GM18907 (cell line): ENCODE data around the gene WASHC4.

Source experiments
- ATAC-seq: cut with Tn5 transposase; IDR thresholded peaks from one replicate; pipeline ENCODE4 v1.9.1; 2021; ENCODE audit warnings: mild to moderate bottlenecking, moderate library complexity; ENCODE audit not compliant: unreplicated experiment

Gene WASHC4

DNA sequence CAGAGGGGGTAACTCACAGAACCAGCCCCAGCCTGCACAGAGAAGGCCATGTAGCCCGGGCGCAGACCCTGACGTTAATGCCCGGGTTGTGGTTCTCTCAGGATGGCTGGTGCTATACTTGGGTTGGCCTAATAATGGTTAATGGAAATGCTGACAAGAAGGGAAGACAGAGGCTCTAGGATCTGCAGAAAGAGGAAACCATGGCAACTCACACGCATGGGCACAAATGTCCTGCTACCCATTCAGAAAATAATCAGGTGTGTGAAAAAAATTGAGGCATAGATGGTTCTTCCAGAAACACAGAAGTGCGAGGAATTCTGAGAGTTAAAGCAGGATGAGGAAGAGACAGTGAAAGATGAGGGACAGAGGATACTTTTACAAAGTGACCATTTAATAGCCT lies 94.7 kb downstream of the WASHC4 start:
- ATAC-seq = no peak

DNA sequence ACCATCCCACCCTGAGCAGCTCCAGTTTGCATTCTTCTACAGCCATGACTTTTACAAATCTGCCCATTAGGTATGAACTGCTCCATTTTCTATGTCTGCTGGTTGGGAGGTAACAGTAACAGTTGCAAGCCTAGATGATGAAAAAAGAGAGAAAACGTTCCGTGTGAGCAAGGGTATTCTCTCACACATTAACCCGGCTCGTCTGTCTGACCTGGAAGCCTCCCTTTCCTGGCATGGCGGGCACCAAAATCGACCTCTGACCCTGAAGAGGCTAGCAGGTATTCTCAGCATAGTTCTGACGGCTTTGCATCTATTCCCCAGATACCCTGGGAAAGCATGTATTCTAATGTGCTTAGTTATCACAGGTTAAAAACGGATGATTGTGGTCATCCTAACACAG lies 96.6 kb downstream of the WASHC4 start:
- no peak for ATAC-seq

DNA sequence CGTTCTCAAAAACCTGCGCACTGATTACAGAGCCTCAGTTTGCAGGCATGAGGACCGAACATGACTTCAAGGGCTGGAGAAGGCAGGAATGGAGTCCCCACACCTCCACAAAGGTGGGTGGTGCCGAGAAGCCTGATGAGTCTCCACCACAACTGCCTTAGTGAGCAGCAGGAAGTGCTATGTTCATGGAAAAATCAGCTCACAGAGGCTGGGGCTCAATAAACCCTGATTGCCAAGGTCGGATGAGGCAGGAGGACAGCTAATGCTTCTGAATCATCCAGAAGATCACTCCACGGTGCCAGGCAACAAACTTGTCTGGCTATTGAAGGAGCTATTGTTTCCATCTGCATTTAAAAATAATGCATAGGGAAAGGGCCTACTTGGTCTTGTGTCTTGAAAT lies 97.4 kb downstream of the WASHC4 start:
- ATAC-seq = no peak

DNA sequence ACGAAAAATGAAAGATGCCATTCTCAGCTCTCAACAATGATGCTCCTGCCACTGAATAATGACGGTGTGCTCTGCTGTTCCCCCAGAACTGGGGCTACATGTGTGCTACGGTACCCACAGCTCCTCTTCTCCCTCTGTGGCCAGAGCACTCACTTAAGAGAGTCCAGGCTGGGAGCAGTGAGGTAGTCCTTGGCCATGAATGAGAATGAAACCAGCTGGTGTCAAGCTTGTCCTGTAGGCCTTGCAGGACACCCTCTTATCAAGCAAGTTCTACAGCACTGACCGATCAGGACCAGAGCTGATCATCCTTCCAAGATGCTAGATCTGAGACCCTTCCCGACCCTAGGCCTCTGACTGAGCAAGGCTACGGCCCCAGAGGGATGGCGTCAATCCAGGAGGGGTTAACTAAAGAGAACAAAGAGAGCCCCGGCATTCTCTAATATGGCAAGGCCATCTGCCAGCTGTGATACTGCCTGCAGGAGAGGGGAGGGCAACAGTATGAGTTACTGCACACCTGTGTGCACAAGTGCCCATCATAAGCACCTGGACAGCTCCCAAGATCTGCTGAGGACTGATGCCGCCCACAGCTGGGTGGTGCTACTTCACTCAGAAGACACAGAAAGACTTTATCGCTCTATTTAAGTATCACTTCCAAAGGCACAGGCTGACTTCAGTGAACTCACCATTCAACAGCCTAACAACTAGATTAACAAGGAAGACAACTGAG lies 98.0 kb downstream of the WASHC4 start:
- ATAC-seq = no peak

DNA sequence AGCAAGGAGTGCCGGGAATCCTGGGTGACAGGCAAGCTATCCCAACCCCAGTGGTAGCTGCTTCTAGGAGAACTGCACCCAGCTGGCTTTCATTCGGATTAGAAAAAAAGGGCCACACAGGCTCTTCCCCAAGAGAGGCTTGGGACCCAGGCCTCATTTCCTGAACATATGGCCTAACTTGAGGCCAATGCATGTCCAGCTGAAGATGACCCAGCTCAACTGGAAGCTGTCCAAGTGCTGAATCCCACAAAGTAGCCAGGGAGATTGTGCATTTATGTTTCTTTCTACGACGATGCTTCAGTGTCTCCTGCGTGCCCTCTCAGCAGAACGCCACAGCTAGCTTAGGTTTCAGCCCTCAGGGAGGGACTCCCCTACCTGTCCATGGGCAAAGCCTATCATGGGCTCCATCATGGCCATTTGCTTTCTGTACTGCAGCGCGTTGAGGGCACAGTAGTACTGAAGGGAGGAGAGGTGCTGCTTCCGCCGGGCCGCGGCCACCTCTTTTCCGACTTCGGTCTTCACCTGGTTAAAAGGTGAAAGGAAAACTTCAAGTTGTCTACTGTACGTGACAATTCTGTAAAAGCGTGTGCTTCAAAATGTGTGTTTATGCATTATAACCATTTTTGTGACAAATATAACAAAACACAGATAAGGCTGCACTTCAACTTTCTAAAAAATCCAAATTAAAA lies 99.3 kb downstream of the WASHC4 start:
- ATAC-seq = no peak

DNA sequence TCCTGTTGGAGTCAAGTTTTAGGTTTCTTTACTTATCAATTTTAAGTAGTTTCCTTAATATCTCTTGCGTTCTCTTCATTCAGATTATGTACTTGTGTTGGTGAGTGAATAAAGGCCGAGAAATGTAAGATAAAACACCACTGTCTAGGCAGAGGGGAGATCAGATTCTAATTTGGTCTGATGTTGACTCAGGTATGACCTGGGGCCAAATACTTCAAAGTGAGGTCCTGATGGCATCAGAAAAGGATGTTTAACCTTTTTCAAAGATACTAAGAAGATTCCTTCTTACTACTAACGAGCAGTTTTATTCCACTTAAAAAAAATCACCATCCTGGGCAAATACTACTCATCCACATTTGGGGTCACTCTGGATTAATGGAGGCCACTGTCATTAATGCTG lies 101.6 kb downstream of the WASHC4 start:
- no peak for ATAC-seq

DNA sequence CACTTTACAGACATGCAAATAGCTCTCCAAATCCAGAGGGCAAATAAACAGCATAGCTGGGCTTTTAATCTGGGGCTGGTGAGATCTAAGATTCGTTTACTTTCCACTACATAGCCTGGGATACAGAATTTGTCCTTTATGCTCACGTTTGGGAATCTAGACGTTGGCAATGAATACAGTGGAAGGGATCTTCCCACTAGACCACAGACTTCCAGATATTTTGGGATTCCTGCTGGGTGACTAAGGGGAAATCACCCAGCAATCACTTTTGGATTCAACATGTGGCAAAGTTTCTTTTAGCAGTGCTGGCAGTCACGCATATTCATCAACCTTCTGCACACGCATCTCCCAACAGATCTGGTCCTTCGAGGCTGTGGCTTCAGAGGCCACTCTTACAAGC lies 104.9 kb downstream of the WASHC4 start:
- no peak for ATAC-seq

DNA sequence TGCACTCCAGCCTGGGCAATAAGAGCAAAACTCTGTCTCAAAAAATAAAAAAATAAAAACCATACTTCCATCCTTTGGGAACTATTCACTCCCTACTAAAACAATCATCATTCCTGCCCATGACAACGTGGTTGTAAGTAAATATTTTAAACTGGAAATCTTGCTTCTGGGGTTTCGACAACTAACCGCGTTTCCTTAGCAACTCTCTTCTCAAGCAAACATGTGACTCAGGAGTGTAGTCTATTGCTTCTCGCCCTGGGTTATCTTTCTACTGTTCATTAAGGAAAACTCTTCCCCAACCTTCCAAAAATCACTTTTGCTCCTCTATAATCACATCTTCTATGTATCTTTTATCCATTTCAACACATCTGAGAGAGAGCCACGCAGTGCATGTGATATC lies 106.6 kb downstream of the WASHC4 start:
- ATAC-seq = no peak

DNA sequence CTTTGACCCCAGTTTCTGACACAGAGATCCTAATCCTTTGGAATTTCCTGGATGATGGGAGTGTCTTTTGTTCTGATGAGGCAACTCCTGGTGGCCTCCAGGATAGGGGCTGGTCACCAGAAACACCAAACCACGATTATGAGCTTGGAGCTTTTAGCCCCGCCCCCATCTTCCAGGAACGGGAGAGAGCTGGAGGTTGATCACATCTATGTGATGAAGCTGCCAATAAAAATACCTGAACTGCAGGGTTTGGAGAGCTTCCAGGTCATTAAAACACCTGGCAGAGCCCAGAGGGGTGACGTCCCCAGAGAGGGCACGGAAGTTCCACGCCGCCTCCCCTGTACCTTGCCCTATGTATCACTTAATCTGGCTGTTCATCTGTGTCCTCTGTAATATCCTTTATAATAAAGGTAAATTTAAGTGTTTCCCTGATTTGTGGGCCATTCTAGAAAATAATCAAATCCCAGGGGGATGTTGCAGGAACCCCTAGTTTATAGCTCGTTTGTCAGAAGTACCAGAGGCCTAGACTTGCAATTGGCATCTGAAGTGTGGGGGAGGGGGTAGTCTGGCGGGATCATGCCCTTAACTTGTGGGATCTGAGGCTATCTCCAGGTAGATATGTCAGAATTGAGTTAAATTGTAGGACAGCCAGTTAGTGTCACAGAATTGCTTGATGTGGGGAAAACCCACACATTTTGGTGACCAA lies 107.3 kb downstream of the WASHC4 start:
- no peak for ATAC-seq

DNA sequence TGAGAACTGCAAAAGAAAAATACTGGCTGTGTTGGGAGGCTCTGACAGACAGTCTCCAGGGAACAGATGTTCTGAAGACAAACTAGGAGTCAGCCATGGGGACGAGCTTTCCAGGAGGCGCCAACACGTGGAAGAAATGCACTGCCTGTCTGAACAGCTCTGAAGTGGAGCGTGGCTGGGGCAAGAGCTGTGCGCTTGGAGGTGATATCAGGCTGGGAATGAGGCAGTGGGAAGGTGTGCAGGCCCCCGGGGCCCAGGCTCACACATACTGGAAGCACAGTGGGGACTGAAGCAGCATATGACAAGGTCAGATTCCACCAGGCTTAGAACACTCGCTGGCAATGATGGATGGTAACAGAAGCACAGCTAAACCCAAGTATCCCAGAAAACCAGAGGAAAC lies 110.9 kb downstream of the WASHC4 start:
- ATAC-seq = no peak
